Islet of Langerhans (tissue), 1 donor: ENCODE results near the gene CD48.

Experiments used
- FAIRE-seq: peaks from one replicate; lab custom pipeline; 2011; peaks lifted over from hg19 to GRCh38; lab: Jason Lieb, UNC

The CD48 gene

DNA sequence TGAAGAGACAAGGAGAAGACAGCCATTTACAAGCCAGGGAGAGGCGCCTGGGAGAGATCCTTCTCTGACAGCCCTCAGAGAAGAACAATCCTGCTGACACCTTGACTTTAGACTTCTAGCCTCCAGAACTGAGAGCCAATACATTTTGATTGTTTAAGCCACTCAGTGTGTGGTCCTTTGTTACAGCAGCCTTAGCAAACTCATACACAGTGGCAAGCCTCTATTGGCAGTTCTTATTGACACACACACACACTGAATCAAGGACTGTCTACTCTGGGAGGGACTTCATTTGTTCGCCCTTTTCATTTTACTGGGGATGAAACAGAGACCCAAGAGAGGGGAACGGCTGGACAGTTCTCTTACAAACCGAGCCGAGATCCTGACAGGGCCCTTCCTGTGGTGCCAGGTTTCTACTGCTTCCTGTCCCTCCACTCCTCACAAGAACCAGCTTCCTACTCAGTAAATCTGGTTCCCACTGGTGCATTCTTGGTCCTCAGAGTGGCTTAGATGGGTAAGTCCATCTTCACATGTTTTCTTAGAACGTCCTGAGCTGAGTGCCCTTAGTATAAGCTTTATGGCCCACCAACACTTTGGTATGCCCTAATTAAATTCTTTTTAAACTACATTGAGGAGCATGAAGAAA is 79.5 kb downstream of the CD48 start:
- no peak for FAIRE-seq

GRCh38 chr1:160630523-160631451 is 80.8 kb downstream of the CD48 start:
- FAIRE-seq = no peak

DNA sequence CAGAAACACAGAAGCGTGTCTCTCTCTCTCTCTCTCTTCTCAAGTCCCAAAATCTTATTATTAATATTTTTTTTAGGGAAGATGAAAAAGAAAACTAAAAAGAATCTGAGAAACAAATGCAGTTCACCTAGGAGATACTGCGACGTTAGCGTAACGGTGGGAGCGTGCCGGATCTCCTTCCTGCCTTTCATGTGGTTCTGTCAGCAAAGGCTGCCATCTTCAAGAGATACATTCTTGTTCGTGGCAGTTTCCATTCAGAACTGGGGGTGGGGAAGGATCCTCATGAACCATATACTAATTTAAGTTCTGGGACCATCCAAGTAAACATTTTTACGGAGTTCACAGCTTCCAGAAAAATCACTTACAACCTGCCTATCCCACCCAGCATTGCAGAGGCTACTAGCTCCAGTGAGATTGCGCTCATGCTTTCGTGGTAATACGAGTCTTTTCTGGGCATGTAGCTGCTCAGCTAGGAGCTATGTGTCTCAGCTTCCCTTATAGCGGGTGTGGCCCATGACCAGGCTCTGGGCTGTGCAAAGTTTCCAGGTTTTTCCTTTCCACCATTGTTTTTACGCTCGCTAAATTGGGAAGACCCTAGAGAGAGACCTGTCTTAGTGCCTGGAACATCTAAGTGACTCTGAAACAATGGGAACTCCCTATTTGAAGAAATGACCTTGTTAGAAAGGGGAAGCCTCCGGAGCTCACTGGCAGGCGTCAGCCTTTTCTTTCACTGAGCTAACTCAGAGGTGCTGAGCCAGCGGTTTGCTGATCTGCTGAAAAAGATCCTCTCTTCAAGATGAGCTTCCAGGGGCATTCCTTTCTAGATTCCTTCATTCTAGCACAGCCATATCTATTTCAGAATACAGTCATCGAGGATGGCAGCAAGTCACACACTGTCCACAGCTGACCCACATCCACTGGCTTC is 82.1 kb downstream of the CD48 start:
- no peak for FAIRE-seq

GRCh38 chr1:160628799-160629263 is 82.8 kb downstream of the CD48 start:
- FAIRE-seq = no peak
